ENCODE results near the gene AFF3.
"Not testable (repeated sequence)": the region's sequence is repeated elsewhere in the genome, so short reads cannot be mapped to it uniquely, and the experiment has no call there.

The AFF3 gene

DNA sequence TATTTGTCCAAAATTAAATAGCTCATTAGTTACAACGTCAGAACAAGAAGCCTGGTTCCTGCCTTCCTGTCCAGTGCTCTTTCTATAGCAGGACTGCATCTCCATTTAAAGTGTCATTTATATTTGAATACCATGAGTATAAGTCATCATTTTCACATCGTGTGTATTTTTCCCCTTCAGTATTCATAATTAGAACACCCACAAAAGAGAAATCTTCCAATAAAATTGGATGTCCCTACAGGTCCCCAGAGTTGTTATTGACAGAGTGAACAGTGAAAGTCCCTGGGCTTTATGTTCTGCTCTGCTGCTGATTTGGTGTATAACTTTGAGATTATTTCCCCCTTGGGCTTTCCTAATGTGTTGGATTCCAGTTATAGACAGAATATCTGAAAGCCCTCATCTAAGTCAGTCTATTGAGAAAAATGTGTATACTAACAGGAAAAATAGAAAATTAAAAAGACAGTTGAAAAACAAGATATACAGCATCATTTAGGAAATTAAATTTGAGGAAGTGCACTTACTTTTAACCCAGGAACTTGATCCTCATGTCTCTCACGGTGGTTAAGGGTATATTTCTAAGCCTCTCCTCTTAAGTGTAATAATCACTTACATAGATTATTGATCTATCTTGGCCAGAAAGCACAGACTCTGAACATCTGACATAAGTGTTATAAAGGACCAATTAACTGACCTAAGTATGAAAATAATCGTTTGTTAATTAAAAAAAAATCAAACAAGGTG is 637.4 kb downstream of the AFF3 start:
- no peaks in the 10 kb centered on the region for H4K20me1 ChIP-seq (ENCODE audit: control insufficient read depth, insufficient read depth, low read depth, low read length)
- TF ChIP-seq, protein P1, sequence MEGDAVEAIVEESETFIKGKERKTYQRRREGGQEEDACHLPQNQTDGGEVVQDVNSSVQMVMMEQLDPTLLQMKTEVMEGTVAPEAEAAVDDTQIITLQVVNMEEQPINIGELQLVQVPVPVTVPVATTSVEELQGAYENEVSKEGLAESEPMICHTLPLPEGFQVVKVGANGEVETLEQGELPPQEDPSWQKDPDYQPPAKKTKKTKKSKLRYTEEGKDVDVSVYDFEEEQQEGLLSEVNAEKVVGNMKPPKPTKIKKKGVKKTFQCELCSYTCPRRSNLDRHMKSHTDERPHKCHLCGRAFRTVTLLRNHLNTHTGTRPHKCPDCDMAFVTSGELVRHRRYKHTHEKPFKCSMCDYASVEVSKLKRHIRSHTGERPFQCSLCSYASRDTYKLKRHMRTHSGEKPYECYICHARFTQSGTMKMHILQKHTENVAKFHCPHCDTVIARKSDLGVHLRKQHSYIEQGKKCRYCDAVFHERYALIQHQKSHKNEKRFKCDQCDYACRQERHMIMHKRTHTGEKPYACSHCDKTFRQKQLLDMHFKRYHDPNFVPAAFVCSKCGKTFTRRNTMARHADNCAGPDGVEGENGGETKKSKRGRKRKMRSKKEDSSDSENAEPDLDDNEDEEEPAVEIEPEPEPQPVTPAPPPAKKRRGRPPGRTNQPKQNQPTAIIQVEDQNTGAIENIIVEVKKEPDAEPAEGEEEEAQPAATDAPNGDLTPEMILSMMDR (IDR thresholded peaks at IDR 0.05; ENCODE audit: low read depth, low read length, poor library complexity, severe bottlenecking): no peak
- TF ChIP-seq EZH2phosphoT487 (IDR thresholded peaks at IDR 0.05; ENCODE audit: borderline replicate concordance, low read length): no peak
- no peaks in the 10 kb centered on the region for H3K9me3 ChIP-seq (ENCODE audit: control insufficient read depth, insufficient read depth, low read length)
- H3K4me2 ChIP-seq (ENCODE audit: low read length): peak overlapping the region; percentile 52
- H3K27ac ChIP-seq (ENCODE audit: low read depth, low read length): no peak overlapping the region
- peaks cover 15% of the 10 kb centered on the region for H3K4me1 ChIP-seq (ENCODE audit: control insufficient read depth, low read length)
- no peaks in the 10 kb centered on the region for H3F3A ChIP-seq (ENCODE audit: control insufficient read depth, insufficient read depth)
- H3K9me2 ChIP-seq (replicated peaks; ENCODE audit: control insufficient read depth, low read length): no peaks in the 10 kb centered on the region
- H3K79me2 ChIP-seq (ENCODE audit: control insufficient read depth, low read length): no peaks in the 10 kb centered on the region
- no peaks in the 10 kb centered on the region for H3K36me3 ChIP-seq (ENCODE audit: control insufficient read depth, low read length)
- H3K27me3 ChIP-seq (ENCODE audit: control insufficient read depth, low read length): no peaks in the 10 kb centered on the region; the same call in 1 of the 2 replicates
- H3K4me3 ChIP-seq (ENCODE audit: low read length): peak overlapping the region; percentile 32

DNA sequence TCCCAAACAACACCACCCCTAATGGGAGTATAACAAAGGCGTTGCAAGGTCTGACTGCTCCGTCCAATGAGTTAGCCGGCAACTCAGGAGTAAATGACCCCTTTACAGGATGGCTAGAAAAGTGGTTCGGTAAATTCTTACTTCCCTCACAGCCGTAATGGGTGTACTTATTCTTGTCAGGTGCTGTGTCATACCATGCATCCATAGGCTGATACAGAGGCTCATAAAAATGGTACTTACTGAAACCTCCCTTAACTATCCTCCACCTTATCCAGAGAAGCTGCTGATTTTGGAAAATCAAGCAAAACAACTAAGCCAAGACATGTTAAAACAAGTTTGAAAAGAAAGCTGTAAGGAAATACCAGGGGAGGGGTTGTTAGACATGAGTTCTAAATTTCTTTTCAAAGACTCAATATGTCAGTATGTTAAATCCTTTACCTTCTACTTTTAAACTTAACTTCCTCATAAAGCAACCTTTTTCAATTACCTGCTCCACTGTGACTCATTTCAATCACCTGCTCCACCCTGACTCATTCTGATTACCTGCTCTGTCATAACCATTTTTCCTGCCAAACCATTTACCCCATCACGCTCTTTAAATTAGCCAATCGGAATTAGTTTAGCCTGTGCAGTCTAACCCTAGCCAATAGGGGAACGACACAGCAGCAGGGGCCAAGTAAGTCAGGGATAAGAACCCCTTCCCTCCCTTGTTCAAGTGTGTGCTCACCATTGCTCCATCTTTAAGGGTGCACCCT is 638.6 kb downstream of the AFF3 start:
- not testable (repeated sequence) for H3K9me2 ChIP-seq (replicated peaks; ENCODE audit: control insufficient read depth, low read length); H3K4me3 ChIP-seq (ENCODE audit: low read length); H3K27ac ChIP-seq (ENCODE audit: low read depth, low read length); H3K9me3 ChIP-seq (ENCODE audit: control insufficient read depth, insufficient read depth, low read length); H3K79me2 ChIP-seq (ENCODE audit: control insufficient read depth, low read length); H3K36me3 ChIP-seq (ENCODE audit: control insufficient read depth, low read length); H4K20me1 ChIP-seq (ENCODE audit: control insufficient read depth, insufficient read depth, low read depth, low read length); H3K4me2 ChIP-seq (ENCODE audit: low read length); H3F3A ChIP-seq (ENCODE audit: control insufficient read depth, insufficient read depth)
- peaks cover 11% of the 10 kb centered on the region for H3K27me3 ChIP-seq (ENCODE audit: control insufficient read depth, low read length)
- H3K4me1 ChIP-seq (ENCODE audit: control insufficient read depth, low read length): peaks cover 15% of the 10 kb centered on the region

DNA sequence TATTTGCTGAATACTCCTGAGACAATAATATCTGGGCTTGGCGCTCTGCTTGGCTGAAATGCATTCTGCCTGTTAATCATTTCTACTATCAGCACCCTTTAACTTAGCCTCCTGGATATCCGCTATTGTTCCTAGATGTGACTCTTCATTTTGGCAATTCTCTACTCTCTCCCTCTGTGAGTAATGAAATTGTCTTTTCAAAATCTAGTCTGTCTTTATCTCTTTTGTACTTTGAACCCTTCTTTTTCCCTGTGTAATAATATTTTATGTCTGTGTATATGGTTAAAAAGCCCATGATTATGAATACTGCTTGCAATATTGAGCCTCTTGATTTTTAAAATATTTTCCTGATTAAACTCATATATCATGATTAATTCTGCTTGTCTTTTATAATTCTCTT is 646.4 kb downstream of the AFF3 start:
- H3K4me3 ChIP-seq (ENCODE audit: low read length): no peak overlapping the region
- no peak overlapping the region for H3K4me2 ChIP-seq (ENCODE audit: low read length)
- H4K20me1 ChIP-seq (ENCODE audit: control insufficient read depth, insufficient read depth, low read depth, low read length): no peaks in the 10 kb centered on the region
- peaks cover 2% of the 10 kb centered on the region for H3K4me1 ChIP-seq (ENCODE audit: control insufficient read depth, low read length)
- TF ChIP-seq EZH2phosphoT487 (IDR thresholded peaks at IDR 0.05; ENCODE audit: borderline replicate concordance, low read length): no peak
- TF ChIP-seq, protein P1 (IDR thresholded peaks at IDR 0.05; ENCODE audit: low read depth, low read length, poor library complexity, severe bottlenecking): no peak
- H3K27ac ChIP-seq (ENCODE audit: low read depth, low read length): no peak overlapping the region
- H3F3A ChIP-seq (ENCODE audit: control insufficient read depth, insufficient read depth): no peaks in the 10 kb centered on the region
- no peaks in the 10 kb centered on the region for H3K9me2 ChIP-seq (replicated peaks; ENCODE audit: control insufficient read depth, low read length)
- H3K27me3 ChIP-seq (ENCODE audit: control insufficient read depth, low read length): peaks cover 35% of the 10 kb centered on the region
- H3K79me2 ChIP-seq (ENCODE audit: control insufficient read depth, low read length): no peaks in the 10 kb centered on the region
- no peaks in the 10 kb centered on the region for H3K36me3 ChIP-seq (ENCODE audit: control insufficient read depth, low read length)
- no peaks in the 10 kb centered on the region; the same call in 1 of the 2 replicates for H3K9me3 ChIP-seq (ENCODE audit: control insufficient read depth, insufficient read depth, low read length)
